GM19099 (cell line): ENCODE data around the gene THAP7.

Source experiments
- POLR2A ChIP-seq: IDR thresholded peaks from 3 replicates; pipeline ENCODE4 v1.6.1; 2011; ENCODE audit warnings: low read depth; ENCODE audit not compliant: insufficient read length; ENCODE audit errors: extremely low read depth

Gene THAP7

GRCh38 chr22:20979243-20979809 lies 22.6 kb downstream of the THAP7 start:
- TF ChIP-seq POLR2A = no peak

DNA sequence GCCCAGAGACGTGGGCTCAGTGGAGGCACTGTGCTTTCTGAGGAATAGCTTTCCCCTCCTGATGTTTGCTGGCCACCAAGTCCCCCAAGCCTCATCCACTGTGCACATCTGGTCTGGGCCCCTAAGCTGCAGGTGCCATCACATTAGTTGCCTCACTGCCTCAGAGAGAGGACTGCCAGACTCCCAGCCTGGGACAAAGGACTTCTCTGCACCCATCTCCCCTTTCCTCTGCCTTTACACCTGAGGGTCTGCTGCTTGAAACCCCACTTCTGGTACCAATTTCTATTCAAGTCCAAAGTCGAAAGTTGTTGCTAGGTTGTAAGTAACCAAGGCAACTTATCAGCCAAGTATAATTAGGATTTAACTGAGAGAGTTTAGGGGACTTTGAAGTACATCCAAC lies 23.5 kb downstream of the THAP7 start:
- TF ChIP-seq POLR2A = no peak

DNA sequence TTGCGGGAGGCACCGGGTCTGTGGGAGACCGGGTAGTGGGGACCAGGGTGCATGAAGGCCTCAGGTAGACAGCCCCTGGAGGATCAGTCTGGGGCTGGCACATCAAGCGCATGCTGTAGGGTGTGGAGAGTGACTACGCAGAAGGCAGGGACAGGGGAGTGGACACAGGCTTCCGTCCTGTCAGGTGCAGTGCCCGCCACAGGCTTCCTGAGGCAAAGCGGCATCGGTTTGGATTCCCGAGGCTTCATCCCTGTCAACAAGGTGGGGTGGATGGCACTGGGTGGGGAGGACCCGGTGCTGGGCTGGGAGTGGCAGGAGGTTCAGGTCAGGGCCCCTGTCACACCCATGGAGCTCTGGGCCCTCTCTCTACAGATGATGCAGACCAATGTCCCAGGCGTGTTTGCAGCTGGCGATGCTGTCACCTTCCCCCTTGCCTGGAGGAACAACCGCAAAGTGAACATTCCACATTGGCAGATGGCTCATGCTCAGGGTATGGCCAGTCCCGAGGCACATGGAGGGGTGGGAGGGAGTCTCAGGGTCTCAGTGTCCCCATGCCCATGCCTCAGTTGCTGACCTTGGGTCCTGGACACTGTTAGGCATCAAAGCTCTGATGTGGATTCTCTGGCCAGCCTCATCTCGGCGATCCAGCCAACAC lies 24.3 kb downstream of the THAP7 start:
- no peak for TF ChIP-seq POLR2A

DNA sequence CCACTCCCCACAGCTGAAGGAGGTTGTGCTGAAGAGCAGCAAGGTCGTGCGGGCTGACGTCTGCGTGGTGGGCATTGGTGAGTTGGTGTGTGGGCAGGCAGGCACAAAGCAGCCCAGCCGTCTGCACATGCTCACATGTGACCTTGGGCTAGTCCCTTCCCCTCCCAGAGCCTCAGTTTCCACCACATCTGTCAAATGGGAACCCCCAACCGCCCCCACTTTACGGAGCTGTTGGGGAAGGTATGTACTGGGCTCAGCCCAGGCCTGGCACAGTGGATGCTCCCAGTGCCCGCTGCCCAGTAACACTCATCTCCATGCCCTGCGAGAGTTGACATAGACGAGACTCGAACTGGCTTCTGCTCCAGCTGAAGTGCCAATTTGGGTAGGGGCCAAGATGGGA lies 24.9 kb downstream of the THAP7 start:
- TF ChIP-seq POLR2A = no peak

DNA sequence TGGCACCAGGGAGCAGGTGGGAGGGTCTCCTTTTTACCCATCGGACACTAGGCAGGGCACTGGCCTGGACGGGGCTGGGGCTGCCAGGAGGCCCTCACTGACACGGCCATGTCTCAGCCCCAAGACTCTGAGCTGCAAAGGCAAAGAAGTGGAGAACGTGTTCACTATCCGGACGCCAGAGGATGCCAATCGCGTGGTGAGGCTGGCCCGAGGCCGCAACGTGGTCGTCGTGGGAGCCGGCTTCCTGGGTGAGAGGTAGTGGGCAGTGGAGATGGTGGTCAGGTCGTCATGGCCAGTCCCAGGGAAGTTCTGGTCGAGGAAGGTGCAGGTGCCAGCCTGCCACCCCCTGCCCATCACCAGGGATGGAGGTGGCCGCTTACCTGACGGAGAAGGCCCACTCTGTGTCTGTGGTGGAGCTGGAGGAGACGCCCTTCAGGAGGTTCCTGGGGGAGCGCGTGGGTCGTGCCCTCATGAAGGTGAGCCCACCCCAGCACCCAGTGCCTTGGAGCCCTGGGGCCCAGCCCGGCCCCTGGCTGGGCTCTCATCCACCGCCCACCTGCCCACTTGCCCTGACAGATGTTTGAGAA lies 25.5 kb downstream of the THAP7 start:
- no peak for TF ChIP-seq POLR2A

DNA sequence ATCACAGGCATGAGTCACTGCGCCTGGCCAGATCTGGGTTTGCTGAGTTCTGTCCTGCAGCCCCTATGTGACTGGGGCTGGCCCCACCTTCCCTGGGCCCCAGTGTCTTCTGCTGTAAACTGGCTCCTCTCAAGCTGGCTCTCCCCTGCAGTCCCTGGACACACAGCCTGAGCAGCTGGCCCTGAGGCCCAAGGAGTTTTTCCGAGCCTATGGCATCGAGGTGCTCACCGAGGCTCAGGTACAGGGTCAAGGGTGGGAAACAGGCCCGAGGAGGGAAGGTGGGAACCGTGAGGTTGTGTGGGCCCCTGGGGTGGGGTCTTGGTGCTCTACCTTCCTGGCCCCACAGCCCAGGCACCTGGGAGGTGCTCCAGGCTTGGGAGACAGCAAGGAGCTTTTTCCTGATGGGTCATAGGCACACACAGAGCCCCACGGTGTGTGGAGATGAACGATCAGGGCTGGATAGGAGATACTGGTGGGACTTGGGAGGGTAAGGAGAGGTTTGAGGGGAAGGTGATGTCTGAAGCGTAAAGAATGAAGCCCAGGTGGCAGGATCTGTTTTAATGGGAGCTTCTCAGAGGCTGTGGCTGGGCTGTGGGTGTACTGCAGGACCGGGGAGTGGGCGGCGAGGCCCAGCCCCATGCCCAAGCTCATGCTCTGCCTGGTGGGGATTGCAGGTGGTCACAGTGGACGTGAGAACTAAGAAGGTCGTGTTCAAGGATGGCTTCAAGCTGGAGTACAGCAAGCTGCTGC lies 26.2 kb downstream of the THAP7 start:
- no peak for TF ChIP-seq POLR2A

DNA sequence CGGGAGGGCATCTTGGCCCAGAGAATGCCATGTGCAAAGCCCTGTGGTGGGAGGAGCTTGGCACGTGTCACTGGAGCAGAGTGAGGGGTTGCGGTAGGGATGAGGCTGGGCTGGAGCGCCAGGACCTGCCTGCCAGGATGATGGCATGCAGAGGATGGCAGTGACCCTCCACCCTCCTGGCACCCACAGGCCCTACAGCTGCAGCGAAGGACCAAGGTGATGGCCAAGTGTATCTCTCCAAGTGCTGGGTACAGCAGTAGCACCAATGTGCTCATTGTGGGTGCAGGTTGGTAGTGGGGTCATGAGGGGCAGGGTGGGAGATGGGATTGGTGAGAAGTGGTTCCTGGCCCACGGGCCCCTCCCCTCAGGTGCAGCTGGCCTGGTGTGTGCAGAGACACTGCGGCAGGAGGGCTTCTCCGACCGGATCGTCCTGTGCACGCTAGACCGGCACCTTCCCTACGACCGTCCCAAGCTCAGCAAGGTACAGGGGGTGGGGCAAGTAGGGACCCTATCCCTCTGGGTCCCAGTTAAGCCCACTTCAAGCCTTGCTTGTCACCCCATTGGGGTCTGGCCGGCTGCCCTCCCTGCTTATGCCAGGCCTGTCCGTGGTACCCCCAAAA lies 27.5 kb downstream of the THAP7 start:
- no peak for TF ChIP-seq POLR2A

DNA sequence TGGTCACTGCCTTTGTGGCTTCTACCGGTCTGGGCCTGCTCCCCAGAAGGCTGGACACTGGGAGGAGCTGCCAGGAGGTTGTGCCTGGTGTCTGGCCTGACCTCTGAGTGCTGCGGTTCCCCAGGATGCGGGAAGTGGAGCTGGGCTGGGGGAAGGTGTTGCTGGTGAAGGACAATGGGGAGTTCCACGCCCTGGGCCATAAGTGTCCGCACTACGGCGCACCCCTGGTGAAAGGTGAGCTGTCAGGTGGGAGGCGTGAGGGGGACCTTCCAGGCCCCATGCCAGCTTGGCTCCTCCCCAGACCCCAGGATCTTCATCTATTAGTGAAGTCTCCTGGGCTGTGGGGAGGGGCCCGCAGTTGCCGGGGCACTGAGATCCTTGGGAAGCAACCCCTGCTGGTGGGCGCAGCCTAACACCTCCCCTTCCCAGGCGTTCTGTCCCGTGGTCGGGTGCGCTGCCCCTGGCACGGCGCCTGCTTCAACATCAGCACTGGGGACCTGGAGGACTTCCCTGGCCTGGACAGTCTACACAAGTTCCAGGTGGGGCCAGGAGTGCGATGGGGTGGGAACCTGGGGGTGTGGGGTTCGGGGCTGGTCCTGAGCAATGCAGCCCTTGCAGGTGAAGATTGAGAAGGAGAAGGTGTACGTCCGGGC lies 28.2 kb downstream of the THAP7 start:
- TF ChIP-seq POLR2A = no peak

DNA sequence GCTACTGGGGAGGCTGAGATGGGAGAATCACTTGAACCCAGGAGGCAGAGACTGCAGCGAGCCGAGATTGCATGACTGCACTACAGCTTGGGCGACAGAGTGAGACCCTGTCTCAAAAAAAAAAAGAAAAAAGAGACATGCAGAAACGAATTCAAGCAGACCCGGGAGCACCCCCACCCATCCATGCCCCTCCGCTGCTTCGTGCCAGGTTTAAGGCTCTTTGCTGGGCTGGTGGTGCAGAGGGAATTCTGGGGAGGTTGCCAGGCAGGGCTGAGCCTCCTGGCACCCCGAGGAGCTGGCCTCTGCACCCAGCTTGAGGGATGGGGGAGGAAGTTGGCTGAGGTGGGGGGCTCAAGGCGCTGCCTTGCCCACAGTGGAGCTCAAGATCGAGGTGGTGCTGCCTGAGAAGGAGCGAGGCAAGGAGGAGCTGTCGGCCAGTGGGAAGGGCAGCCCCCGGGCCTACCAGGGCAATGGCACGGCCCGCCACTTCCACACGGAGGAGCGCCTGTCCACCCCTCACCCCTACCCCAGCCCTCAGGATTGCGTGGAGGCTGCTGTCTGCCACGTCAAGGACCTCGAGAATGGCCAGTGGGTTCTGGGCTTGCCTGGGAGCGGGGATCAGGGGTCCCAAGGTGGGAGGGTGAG lies 28.9 kb downstream of the THAP7 start:
- no peak for TF ChIP-seq POLR2A

DNA sequence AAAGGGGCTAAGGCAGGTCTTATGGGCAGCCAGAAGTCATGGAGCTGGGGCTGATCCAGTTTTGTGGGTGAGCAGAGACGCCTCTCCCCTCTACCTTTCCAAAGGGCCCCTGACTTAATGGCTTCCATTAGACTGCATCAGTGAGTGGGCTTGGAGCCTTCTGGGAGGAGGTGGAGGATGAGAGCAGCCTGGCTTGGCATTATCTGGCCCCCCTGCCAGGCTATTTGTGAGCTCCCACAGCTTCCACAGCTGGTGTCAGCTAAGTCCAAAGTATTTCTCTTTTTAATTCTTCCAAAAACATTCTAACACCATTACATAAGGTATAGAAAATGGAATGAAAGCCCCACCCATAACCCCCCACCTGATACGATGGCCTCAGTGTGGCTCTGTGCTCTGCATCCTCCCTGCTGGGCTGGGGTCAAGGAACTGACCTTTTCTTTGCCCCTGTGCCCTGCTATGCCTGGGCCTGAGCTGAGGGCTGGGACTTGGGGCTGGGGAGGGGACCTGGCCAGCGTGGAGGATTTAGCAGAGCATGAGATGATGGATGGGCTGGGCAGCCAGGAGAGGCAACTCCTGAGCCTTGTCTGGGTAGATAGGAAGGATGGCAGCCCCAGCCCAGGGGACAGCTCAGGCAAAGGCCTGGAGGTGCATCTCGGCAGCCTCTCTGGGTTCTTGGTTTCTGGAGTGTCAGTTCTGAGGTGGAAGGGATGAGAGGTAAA lies 30.8 kb downstream of the THAP7 start:
- no peak for TF ChIP-seq POLR2A

DNA sequence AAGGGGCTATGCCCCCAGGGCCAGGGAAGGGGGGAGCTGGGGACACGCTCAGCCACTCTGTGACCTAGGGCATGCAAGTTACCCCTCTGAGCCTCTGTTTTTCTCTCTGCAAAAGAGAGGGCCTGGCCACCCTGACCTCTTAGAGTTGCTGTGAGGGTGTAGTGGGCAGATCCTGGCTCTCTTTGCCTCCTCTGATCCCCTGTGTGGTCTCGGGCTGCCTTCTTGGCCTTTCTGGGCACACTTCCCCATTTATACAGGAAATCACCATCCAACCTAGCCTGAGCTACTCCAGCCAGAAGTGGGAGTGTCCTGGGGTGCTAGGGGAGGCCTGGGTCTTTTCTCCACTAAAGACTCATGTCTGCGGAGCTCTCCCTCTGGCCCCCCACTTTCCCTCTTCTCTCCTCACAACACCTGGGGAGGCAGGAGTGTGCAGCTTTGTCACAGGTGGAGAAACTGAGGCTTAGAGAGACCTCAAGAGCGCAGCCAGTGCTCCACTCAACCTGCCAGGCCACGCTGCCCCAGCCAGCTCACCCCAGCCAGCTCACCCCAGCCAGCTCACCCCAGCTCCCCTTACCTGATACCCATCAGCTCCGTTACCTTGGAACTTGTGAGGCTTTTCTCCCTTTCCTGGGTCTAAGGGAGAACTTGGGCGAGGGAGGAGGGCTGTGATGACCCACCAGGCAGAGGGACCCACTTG lies 33.5 kb downstream of the THAP7 start:
- TF ChIP-seq POLR2A = no peak

GRCh38 chr22:20967697-20968211 lies 34.2 kb downstream of the THAP7 start:
- TF ChIP-seq POLR2A = no peak
